ENCODE data around the gene ACER3.

DNA sequence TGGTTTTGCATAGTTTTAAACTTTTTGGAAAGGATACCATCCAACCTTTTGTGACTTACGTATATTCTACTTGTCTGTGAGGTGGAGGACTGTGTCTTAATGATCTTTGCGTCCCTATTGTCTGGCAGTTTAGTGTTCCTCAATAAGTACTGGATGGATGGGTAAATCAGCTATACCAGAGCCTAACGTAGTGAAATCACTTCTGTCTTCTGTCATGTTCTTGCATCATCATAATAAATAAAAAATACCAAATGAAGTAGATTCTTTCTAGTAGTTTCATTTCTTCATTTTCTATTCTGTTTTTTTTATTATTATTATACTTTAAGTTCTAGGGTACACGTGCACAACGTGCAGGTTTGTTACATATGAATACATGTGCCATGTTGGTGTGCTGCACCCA lies 66.4 kb downstream of the ACER3 start:
- TF ChIP-seq, protein P1, sequence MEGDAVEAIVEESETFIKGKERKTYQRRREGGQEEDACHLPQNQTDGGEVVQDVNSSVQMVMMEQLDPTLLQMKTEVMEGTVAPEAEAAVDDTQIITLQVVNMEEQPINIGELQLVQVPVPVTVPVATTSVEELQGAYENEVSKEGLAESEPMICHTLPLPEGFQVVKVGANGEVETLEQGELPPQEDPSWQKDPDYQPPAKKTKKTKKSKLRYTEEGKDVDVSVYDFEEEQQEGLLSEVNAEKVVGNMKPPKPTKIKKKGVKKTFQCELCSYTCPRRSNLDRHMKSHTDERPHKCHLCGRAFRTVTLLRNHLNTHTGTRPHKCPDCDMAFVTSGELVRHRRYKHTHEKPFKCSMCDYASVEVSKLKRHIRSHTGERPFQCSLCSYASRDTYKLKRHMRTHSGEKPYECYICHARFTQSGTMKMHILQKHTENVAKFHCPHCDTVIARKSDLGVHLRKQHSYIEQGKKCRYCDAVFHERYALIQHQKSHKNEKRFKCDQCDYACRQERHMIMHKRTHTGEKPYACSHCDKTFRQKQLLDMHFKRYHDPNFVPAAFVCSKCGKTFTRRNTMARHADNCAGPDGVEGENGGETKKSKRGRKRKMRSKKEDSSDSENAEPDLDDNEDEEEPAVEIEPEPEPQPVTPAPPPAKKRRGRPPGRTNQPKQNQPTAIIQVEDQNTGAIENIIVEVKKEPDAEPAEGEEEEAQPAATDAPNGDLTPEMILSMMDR (IDR thresholded peaks at IDR 0.05): no peak
- no peak for TF ChIP-seq POLR2AphosphoS5 (IDR thresholded peaks at IDR 0.05)
- no peak for TF ChIP-seq EP300 (IDR thresholded peaks at IDR 0.05)
